ENCODE data around the gene NRXN2.

Gene NRXN2

DNA sequence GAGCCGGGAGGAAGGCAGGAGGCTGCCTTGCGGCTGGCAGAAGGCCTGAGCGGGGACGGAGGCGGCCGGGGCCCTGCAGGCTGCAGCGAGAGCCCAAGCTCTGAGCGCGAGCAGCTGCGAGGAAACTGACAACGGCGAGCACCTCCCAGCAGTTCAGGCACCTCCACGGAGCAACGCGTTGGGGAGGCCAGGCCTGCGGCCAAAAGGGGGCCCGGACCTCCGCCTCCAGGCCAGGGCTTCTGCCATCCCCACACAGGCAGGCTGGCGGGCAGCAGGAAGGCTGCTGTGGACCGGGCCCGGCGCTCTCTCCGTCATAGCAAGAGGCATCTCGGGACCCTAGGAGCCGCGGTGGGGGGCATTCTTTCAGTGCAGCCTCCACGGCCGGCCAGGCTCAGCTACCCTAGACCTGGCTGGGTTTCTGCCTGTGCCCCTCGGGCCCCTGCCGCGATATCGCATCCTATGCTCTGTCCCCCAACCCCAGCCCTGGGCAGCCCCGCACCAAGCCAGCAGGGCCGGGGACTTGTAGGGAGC, 154.9 kb downstream of the NRXN2 start:
- Histone ChIP-seq H4K20me1 (ENCODE audit: insufficient read depth) (no peaks in the 10 kb centered on the region), H3K4me1 (ENCODE audit: low read depth, poor library complexity, severe bottlenecking) (no peaks in the 10 kb centered on the region), H3K27ac (no peak overlapping the region), H3K27me3 (ENCODE audit: insufficient read depth, low read depth) (peaks cover 48% of the 10 kb centered on the region), H3K4me2 (no peak overlapping the region), H2AFZ (ENCODE audit: low read depth) (no peak overlapping the region), H3K79me2 (ENCODE audit: insufficient read depth, low read depth) (no peaks in the 10 kb centered on the region), H3K9ac (no peak overlapping the region), H3K4me3 (IDR thresholded peaks at IDR 0.05; ENCODE audit: insufficient read depth, low read depth, low read length) (no peak overlapping the region), H3K36me3 (ENCODE audit: insufficient read depth) (no peaks in the 10 kb centered on the region)
- TF ChIP-seq, protein P1, sequence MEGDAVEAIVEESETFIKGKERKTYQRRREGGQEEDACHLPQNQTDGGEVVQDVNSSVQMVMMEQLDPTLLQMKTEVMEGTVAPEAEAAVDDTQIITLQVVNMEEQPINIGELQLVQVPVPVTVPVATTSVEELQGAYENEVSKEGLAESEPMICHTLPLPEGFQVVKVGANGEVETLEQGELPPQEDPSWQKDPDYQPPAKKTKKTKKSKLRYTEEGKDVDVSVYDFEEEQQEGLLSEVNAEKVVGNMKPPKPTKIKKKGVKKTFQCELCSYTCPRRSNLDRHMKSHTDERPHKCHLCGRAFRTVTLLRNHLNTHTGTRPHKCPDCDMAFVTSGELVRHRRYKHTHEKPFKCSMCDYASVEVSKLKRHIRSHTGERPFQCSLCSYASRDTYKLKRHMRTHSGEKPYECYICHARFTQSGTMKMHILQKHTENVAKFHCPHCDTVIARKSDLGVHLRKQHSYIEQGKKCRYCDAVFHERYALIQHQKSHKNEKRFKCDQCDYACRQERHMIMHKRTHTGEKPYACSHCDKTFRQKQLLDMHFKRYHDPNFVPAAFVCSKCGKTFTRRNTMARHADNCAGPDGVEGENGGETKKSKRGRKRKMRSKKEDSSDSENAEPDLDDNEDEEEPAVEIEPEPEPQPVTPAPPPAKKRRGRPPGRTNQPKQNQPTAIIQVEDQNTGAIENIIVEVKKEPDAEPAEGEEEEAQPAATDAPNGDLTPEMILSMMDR (conservative IDR thresholded peaks at IDR 0.05; ENCODE audit: low read depth, low read length) = no peak

DNA sequence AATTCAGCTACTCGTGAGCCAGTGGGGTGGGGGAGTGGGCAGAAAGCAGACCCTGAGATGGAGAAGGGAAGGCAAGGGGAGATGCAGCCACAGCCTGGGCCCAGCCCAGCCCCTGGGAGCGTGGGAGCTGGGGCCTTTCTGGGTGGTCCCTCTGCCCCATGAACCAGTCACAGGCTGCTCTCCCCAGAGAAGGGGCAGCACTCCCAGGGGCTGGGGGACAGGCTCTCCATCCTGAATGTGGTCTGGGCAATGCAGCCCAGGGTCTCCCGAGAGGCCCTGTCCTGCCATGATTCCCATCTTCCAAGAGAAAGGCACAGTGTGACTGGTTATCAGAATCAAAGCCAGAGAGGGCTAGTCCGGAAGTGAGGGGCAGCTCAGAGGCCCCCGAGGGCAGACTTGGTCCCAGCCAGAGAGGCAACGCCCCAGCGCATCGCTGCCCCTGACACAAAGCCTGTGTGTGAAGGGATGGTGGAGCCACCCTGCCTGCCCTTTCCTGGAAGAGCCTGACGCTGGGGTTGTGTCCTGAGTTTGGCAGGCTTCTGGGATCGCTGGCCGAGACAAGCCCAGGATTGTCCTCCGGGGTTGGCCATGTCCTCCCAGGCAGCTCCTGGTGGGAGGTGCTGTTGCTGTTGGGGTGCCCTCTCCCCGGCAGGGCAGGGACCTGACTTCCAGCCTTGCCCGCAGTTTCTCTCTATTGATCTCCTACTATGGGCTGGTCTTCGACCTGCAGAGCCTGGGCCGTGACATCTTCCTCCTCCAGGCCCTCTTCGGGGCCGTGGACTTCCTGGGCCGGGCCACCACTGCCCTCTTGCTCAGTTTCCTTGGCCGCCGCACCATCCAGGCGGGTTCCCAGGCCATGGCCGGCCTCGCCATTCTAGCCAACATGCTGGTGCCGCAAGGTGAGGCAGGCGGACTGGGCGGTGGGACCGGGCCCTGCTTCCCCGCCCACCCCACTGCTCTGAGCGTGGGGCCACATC, 155.8 kb downstream of the NRXN2 start:
- Histone ChIP-seq H4K20me1 (ENCODE audit: insufficient read depth) (no peaks in the 10 kb centered on the region), H2AFZ (ENCODE audit: low read depth) (no peak overlapping the region), H3K79me2 (ENCODE audit: insufficient read depth, low read depth) (no peaks in the 10 kb centered on the region), H3K9ac (no peak overlapping the region), H3K27me3 (ENCODE audit: insufficient read depth, low read depth) (peaks cover 52% of the 10 kb centered on the region), H3K36me3 (ENCODE audit: insufficient read depth) (no peaks in the 10 kb centered on the region), H3K4me3 (IDR thresholded peaks at IDR 0.05; ENCODE audit: insufficient read depth, low read depth, low read length) (no peak overlapping the region), H3K4me2 (no peak overlapping the region), H3K27ac (no peak overlapping the region), H3K4me1 (ENCODE audit: low read depth, poor library complexity, severe bottlenecking) (no peaks in the 10 kb centered on the region)
- TF ChIP-seq, protein P1 (conservative IDR thresholded peaks at IDR 0.05; ENCODE audit: low read depth, low read length) = no peak

- Histone ChIP-seq H3K9ac (no peak overlapping the region), H4K20me1 (ENCODE audit: insufficient read depth) (no peaks in the 10 kb centered on the region), H2AFZ (ENCODE audit: low read depth) (no peak overlapping the region), H3K36me3 (ENCODE audit: insufficient read depth) (no peaks in the 10 kb centered on the region), H3K4me2 (no peak overlapping the region), H3K4me1 (ENCODE audit: low read depth, poor library complexity, severe bottlenecking) (no peaks in the 10 kb centered on the region), H3K79me2 (ENCODE audit: insufficient read depth, low read depth) (no peaks in the 10 kb centered on the region), H3K4me3 (IDR thresholded peaks at IDR 0.05; ENCODE audit: insufficient read depth, low read depth, low read length) (no peak overlapping the region), H3K27me3 (ENCODE audit: insufficient read depth, low read depth) (peaks cover 51% of the 10 kb centered on the region), H3K27ac (no peak overlapping the region)
- TF ChIP-seq, protein P1 (conservative IDR thresholded peaks at IDR 0.05; ENCODE audit: low read depth, low read length) = no peak
Observed at GRCh38 chr11:64566042-64566914, 156.7 kb downstream of the NRXN2 start.

Data from KMS-11 (cell line).